ENCODE measurements around the gene RSRC1. TPM values are rescaled to one million over a fixed set of nuclear protein-coding genes. Genes with fewer than 3 reads are reported as not detected.

RSRC1 gene
- total and polyA plus RNA-seq, 7 donors = 12.9 to 27.2 (median 19.7) TPM

- intact Hi-C loops (cut with DNase I) = no loop called here
- 46 to 59% (median 50%) methylated on average over 6 of the region's 6 CpGs for WGBS, 3 donors
- no peak for TF ChIP-seq CTCF (IDR thresholded peaks at IDR 0.05)
Measured at GRCh38 chr3:158272081-158272480, 162.2 kb downstream of the RSRC1 start.

GRCh38 chr3:158273656-158274055, 163.8 kb downstream of the RSRC1 start:
- Histone ChIP-seq H3K27ac (no peak overlapping the region), H3K27me3 (ENCODE audit: insufficient read depth in 3 of 3, low read length in 2 of 3) (no peaks in the 10 kb centered on the region), H3K4me1 (no peaks in the 10 kb centered on the region), H3K4me3 (no peak overlapping the region), H3K36me3 (ENCODE audit: insufficient read depth in 1 of 2, low read depth in 1 of 2) (peaks cover 0 to 4% of the 10 kb centered on the region in 2 donors), H3K9me3 (no peaks in the 10 kb centered on the region)
- 93 to 100% (median 93%) methylated on average over 1 of the region's 1 CpG for WGBS, 3 donors
- intact Hi-C loops (cut with DNase I) = no loop called here
- no peak for TF ChIP-seq CTCF (IDR thresholded peaks at IDR 0.05)
- DNase-seq (no peak), ATAC-seq (no peak)

More at GRCh38 chr3:158272081-158272480, 162.2 kb downstream of the RSRC1 start:
- no peaks in the 10 kb centered on the region for H3K27me3 ChIP-seq (ENCODE audit: insufficient read depth in 3 of 3, low read length in 2 of 3)
- H3K4me1 ChIP-seq = no peaks in the 10 kb centered on the region
- H3K4me3 ChIP-seq = no peak overlapping the region
- DNase-seq (no peak), ATAC-seq (no peak)
- H3K36me3 ChIP-seq (ENCODE audit: insufficient read depth in 1 of 2, low read depth in 1 of 2) = no peaks in the 10 kb centered on the region
- H3K9me3 ChIP-seq = peaks cover 5% of the 10 kb centered on the region
- H3K27ac ChIP-seq = no peak overlapping the region

- intact Hi-C loops (cut with DNase I) = no loop called here
- Histone ChIP-seq H3K27me3 (ENCODE audit: insufficient read depth in 3 of 3, low read length in 2 of 3) (no peaks in the 10 kb centered on the region), H3K9me3 (no peaks in the 10 kb centered on the region), H3K4me3 (no peak overlapping the region), H3K27ac (no peak overlapping the region), H3K4me1 (no peaks in the 10 kb centered on the region), H3K36me3 (ENCODE audit: insufficient read depth in 1 of 2, low read depth in 1 of 2) (peaks cover 0 to 4% of the 10 kb centered on the region in 2 donors)
- no peak for TF ChIP-seq CTCF (IDR thresholded peaks at IDR 0.05)
- 97 to 100% (median 99%) methylated on average over 3 of the region's 3 CpGs for WGBS, 3 donors
- DNase-seq (no peak), ATAC-seq (no peak)
Measured at GRCh38 chr3:158278187-158278586, 168.3 kb downstream of the RSRC1 start.

GRCh38 chr3:158279609-158280008, 169.7 kb downstream of the RSRC1 start:
- H3K27me3 ChIP-seq (ENCODE audit: insufficient read depth in 3 of 3, low read length in 2 of 3) = no peaks in the 10 kb centered on the region
- H3K4me3 ChIP-seq = no peak overlapping the region
- no peak for DNase-seq
- intact Hi-C loops (cut with DNase I) = no loop called here
- no peaks in the 10 kb centered on the region for H3K4me1 ChIP-seq
- H3K9me3 ChIP-seq = no peaks in the 10 kb centered on the region
- ATAC-seq = no peak
- H3K36me3 ChIP-seq (ENCODE audit: insufficient read depth in 1 of 2, low read depth in 1 of 2) = peaks cover 0 to 4% of the 10 kb centered on the region in 2 donors
- no peak overlapping the region for H3K27ac ChIP-seq
- no peak for TF ChIP-seq CTCF (IDR thresholded peaks at IDR 0.05)

GRCh38 chr3:158295771-158296170, 185.9 kb downstream of the RSRC1 start:
- Histone ChIP-seq H3K4me1 (no peaks in the 10 kb centered on the region), H3K27ac (no peak overlapping the region), H3K4me3 (no peak overlapping the region), H3K27me3 (ENCODE audit: insufficient read depth in 3 of 3, low read length in 2 of 3) (no peaks in the 10 kb centered on the region), H3K36me3 (ENCODE audit: insufficient read depth in 1 of 2, low read depth in 1 of 2) (no peaks in the 10 kb centered on the region), H3K9me3 (no peaks in the 10 kb centered on the region)
- ATAC-seq (no peak), DNase-seq (no peak)
- TF ChIP-seq CTCF (IDR thresholded peaks at IDR 0.05) = no peak
- WGBS, 3 donors = 63 to 95% (median 88%) methylated on average over 2 of the region's 2 CpGs
- intact Hi-C loops (cut with DNase I) = no loop called here
